PC-3 (cell line): Measurements from ENCODE around the gene SERPINI2. TPM values are rescaled to one million over a fixed set of nuclear protein-coding genes. Genes with fewer than 3 reads are reported as not detected.

ENCODE experiments used
- ATAC-seq: fragments of 200-7000 bp; cut with Tn5 transposase; 2 replicates; pipeline ENCODE4 v1.9.1; 2020; ENCODE audit warnings: mild to moderate bottlenecking, moderate library complexity
- BruUV-seq: library from RNA; stranded (reverse); fragments of 400-500 nt; replicated peaks from 2 replicates; lab custom pipeline; 2021; lab: Mats Ljungman, UMichigan
- CTCF ChIA-PET: fragments of 300-600 bp; sonication (Branson Sonifier 250); formaldehyde crosslinking; loops from one replicate; lab custom pipeline; 2022; ENCODE audit warnings: antibody characterized with exemption; lab: Charles Lee
- POLR2A ChIA-PET: fragments of 300-600 bp; sonication (Branson Sonifier 250); formaldehyde crosslinking; loops from one replicate; lab custom pipeline; 2022; ENCODE audit warnings: antibody characterized with exemption; ENCODE audit not compliant: unreplicated experiment; lab: Charles Lee
- DNase-seq: peaks from one replicate; pipeline ENCODE4 v3.0.0-alpha.2; 2015
- H2AFZ ChIP-seq: fragments of 300-600 bp; sonication (generic); 2 replicates; pipeline ENCODE4 v1.6.0; 2016; ENCODE audit warnings: antibody characterized with exemption, low read length
- H3F3A ChIP-seq: fragments of 300-600 bp; sonication (generic); one replicate; pipeline ENCODE4 v1.6.0; 2017; ENCODE audit warnings: antibody characterized with exemption, low read length, control low read depth, mild to moderate bottlenecking; ENCODE audit not compliant: unreplicated experiment
- H3K27ac ChIP-seq: fragments of 300-600 bp; sonication (generic); 2 replicates; pipeline ENCODE4 v1.5.1; 2016; ENCODE audit warnings: mild to moderate bottlenecking, low read length
- H3K27me3 ChIP-seq: fragments of 300-600 bp; sonication (generic); 2 replicates; pipeline ENCODE4 v1.6.1; 2016; ENCODE audit warnings: low read length, mixed read lengths
- H3K36me3 ChIP-seq: fragments of 300-600 bp; sonication (generic); 2 replicates; pipeline ENCODE4 v1.6.1; 2016; ENCODE audit warnings: low read depth, mixed run types, low read length, mixed read lengths
- H3K4me1 ChIP-seq: fragments of 300-600 bp; sonication (generic); 2 replicates; pipeline ENCODE4 v1.5.1; 2016; ENCODE audit warnings: low read length; ENCODE audit not compliant: insufficient read depth
- H3K4me2 ChIP-seq: fragments of 300-600 bp; sonication (generic); 2 replicates; pipeline ENCODE4 v1.6.0; 2016; ENCODE audit warnings: low read length
- H3K4me3 ChIP-seq: fragments of 300-600 bp; sonication (generic); 2 replicates; pipeline ENCODE4 v1.5.1; 2016; ENCODE audit warnings: mild to moderate bottlenecking, low read length, mixed read lengths
- H3K79me2 ChIP-seq: fragments of 300-600 bp; sonication (generic); 2 replicates; pipeline ENCODE4 v1.6.1; 2017; ENCODE audit warnings: low read length, mixed read lengths
- H3K9ac ChIP-seq: fragments of 300-600 bp; sonication (generic); 2 replicates; pipeline ENCODE4 v1.6.0; 2016; ENCODE audit warnings: mild to moderate bottlenecking, low read length
- H3K9me2 ChIP-seq: fragments of 300-600 bp; sonication (generic); replicated peaks from 2 replicates; pipeline ENCODE4 v1.6.1; 2016; ENCODE audit warnings: mixed run types, low read length, mixed read lengths
- H3K9me3 ChIP-seq: fragments of 300-600 bp; sonication (generic); 2 replicates; pipeline ENCODE4 v1.6.1; 2016; ENCODE audit warnings: low read length, mixed read lengths
- H4K20me1 ChIP-seq: fragments of 300-600 bp; sonication (generic); 2 replicates; pipeline ENCODE4 v1.6.1; 2016; ENCODE audit warnings: low read length, mixed read lengths
- EZH2 ChIP-seq: fragments of 300-600 bp; sonication (generic); IDR thresholded peaks from one replicate; pipeline ENCODE4 v1.6.1; 2017; ENCODE audit warnings: antibody characterized with exemption, mild to moderate bottlenecking, low read length; ENCODE audit not compliant: unreplicated experiment
- EZH2phosphoT487 ChIP-seq: fragments of 300-600 bp; sonication (generic); IDR thresholded peaks from 2 replicates; pipeline ENCODE4 v1.6.1; 2018; ENCODE audit warnings: mild to moderate bottlenecking, antibody characterized with exemption, low read length, borderline replicate concordance
- intact Hi-C: fragments of 100-400 bp; cut with micrococcal nuclease; formaldehyde crosslinking; loops from 2 replicates; pipeline ENCODE4 v1.9.0; 2023
- total RNA-seq: library from RNA; depleted of rRNA; stranded (reverse); fragments of >200 nt; gene quantifications from 2 replicates; pipeline ENCODE4 v1.2.3, GENCODE V29; 2014
- TF ChIP-seq, protein P1 (sequence below): fragments of 300-600 bp; sonication (generic); conservative IDR thresholded peaks from 2 replicates; pipeline ENCODE4 v1.5.1; 2017; ENCODE audit warnings: antibody characterized with exemption, low read depth, mild to moderate bottlenecking, low read length

The SERPINI2 gene
- total RNA-seq, 1 experiment from 2014 or later: not detected

DNA sequence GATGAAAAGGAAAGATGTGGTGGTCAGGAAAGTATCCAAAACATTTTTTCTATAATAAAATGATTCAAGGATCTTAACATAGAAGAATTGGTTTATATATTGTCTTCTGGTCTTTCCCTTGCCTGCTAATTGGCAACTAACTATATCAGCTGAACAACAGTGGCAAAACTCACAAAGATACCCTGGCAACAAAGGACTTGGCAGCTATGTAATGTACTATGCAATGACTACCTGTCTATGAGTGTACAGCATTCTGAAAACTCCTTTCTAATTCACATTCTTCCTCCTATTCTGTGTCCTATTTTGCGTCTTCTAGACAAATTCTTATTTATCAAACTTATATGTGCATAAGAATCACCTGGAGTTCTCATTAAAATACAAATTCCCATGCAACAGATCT is 15.7 kb upstream of the SERPINI2 start:
- intact Hi-C loops: no loop called here
- POLR2A ChIA-PET: no interaction called here

DNA sequence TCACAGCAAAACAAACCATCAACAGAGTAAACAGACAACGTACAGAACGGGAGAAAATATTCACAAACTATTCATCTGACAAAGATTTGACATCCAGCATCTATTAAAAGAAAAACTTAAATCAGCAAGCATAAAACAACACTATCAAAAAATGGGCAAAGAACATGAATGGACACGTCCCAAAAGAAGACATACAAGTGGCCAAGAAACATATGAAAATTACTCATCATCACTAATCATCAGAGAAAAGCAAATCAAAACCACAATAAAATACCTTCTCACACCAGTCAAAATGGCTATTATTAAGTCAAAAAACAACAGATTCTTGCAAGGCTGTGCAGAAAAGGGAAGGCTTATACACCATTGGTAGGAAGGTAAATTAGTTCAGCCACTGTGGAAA is 13.7 kb upstream of the SERPINI2 start:
- no TSS peak for BruUV-seq
- POLR2A ChIA-PET: no interaction called here

More for the DNA sequence above, 15.7 kb upstream of the SERPINI2 start:
- no TSS peak for BruUV-seq
- H3K9ac ChIP-seq: no peak overlapping the region
- H3K9me3 ChIP-seq: no peaks in the 10 kb centered on the region
- H3K27me3 ChIP-seq: peaks cover 23% of the 10 kb centered on the region
- H4K20me1 ChIP-seq: no peaks in the 10 kb centered on the region
- no peaks in the 10 kb centered on the region for H3K4me1 ChIP-seq
- no peak for TF ChIP-seq EZH2phosphoT487
- TF ChIP-seq EZH2: no peak
- TF ChIP-seq, protein P1, sequence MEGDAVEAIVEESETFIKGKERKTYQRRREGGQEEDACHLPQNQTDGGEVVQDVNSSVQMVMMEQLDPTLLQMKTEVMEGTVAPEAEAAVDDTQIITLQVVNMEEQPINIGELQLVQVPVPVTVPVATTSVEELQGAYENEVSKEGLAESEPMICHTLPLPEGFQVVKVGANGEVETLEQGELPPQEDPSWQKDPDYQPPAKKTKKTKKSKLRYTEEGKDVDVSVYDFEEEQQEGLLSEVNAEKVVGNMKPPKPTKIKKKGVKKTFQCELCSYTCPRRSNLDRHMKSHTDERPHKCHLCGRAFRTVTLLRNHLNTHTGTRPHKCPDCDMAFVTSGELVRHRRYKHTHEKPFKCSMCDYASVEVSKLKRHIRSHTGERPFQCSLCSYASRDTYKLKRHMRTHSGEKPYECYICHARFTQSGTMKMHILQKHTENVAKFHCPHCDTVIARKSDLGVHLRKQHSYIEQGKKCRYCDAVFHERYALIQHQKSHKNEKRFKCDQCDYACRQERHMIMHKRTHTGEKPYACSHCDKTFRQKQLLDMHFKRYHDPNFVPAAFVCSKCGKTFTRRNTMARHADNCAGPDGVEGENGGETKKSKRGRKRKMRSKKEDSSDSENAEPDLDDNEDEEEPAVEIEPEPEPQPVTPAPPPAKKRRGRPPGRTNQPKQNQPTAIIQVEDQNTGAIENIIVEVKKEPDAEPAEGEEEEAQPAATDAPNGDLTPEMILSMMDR: no peak
- H3K9me2 ChIP-seq: no peaks in the 10 kb centered on the region
- CTCF ChIA-PET: interaction anchor here (0.6 kb wide), 1 partner anchor 180 kb away, joined by 3 read pairs; no protein-coding TSS in a partner anchor
- no peak overlapping the region for H3K4me3 ChIP-seq
- H3F3A ChIP-seq: no peaks in the 10 kb centered on the region
- H3K27ac ChIP-seq: no peak overlapping the region
- no peak overlapping the region for H3K4me2 ChIP-seq
- no peaks in the 10 kb centered on the region for H3K36me3 ChIP-seq
- ATAC-seq (no peak), DNase-seq (no peak)
- H3K79me2 ChIP-seq: no peaks in the 10 kb centered on the region
- H2AFZ ChIP-seq: no peak overlapping the region

DNA sequence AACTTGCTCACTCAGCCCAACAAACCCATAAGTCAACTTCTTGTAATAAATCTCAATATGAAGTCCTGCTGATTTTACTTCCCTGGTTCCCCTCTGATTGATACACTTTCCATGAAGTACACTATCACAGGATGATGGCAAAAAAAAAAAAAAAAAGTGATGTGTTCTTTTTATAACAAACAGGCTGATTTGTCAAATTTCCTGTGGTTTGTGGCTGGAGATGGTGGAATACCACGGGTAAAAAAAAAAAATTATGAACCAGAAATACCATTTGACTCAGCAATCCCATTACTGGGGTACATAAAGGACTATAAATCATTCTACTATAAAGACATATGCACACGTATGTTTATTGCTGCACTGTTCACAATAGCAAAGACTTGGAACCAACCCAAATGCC is 10.7 kb upstream of the SERPINI2 start:
- no peak overlapping the region for H3K27ac ChIP-seq
- no peak overlapping the region for H2AFZ ChIP-seq
- no peaks in the 10 kb centered on the region for H3K9me3 ChIP-seq
- H3K36me3 ChIP-seq: no peaks in the 10 kb centered on the region
- no TSS peak for BruUV-seq
- H3K9me2 ChIP-seq: no peaks in the 10 kb centered on the region
- POLR2A ChIA-PET: no interaction called here
- no peaks in the 10 kb centered on the region for H3K79me2 ChIP-seq
- H3K9ac ChIP-seq: no peak overlapping the region
- H3K4me2 ChIP-seq: no peak overlapping the region
- TF ChIP-seq EZH2 (no peak), EZH2phosphoT487 (no peak)
- TF ChIP-seq, protein P1: no peak
- no peaks in the 10 kb centered on the region; the same call in 1 of the 2 replicates for H3K27me3 ChIP-seq
- no peaks in the 10 kb centered on the region for H3F3A ChIP-seq
- no peaks in the 10 kb centered on the region for H4K20me1 ChIP-seq
- CTCF ChIA-PET: no interaction called here
- no peak overlapping the region for H3K4me3 ChIP-seq
- ATAC-seq: no peak
- H3K4me1 ChIP-seq: no peaks in the 10 kb centered on the region
- intact Hi-C loops: no loop called here
- DNase-seq: no peak

More for the DNA sequence above, 13.7 kb upstream of the SERPINI2 start:
- TF ChIP-seq EZH2: no peak
- TF ChIP-seq, protein P1: no peak
- no peak for TF ChIP-seq EZH2phosphoT487
- no peak overlapping the region for H2AFZ ChIP-seq
- H3K4me3 ChIP-seq: no peak overlapping the region
- no peak overlapping the region for H3K4me2 ChIP-seq
- intact Hi-C loops: no loop called here
- no peaks in the 10 kb centered on the region for H3K9me3 ChIP-seq
- DNase-seq (no peak), ATAC-seq (no peak)
- no peaks in the 10 kb centered on the region for H3K79me2 ChIP-seq
- H3K36me3 ChIP-seq: no peaks in the 10 kb centered on the region
- no peak overlapping the region for H3K9ac ChIP-seq
- H4K20me1 ChIP-seq: no peaks in the 10 kb centered on the region
- H3K27ac ChIP-seq: no peak overlapping the region
- no peaks in the 10 kb centered on the region for H3K4me1 ChIP-seq
- CTCF ChIA-PET: no interaction called here
- peaks cover 18% of the 10 kb centered on the region for H3K27me3 ChIP-seq
- H3F3A ChIP-seq: no peaks in the 10 kb centered on the region
- no peaks in the 10 kb centered on the region for H3K9me2 ChIP-seq
